Stomach (tissue), 9 donors: ENCODE results near the gene DYSF. TPM values are rescaled to one million over a fixed set of nuclear protein-coding genes. Genes with fewer than 3 reads are reported as not detected.

Experiments
- DNase-seq, 2 donors: peaks; one replicate each; pipeline versions ENCODE4 v3.0.0 to v3.0.0-alpha.2; 2013 to 2019
- H3K27ac ChIP-seq, 5 donors: fragments of 200-600 bp in 4 of 5; sonication (generic) in 4 of 5; one replicate each; pipeline ENCODE4 v1.5.1; 2013 to 2019; ENCODE audit warnings: mild to moderate bottlenecking in 1 of 5, moderate library complexity in 1 of 5
- H3K27me3 ChIP-seq, 3 donors: fragments of 200-600 bp; sonication (generic); one replicate each; pipeline ENCODE4 v1.5.1; 2017 to 2019; ENCODE audit warnings: mixed run types in 1 of 3
- H3K36me3 ChIP-seq, 4 donors: fragments of 200-600 bp; sonication (generic); 1 replicate in 3 of 4; 2 replicates in 1 of 4; pipeline ENCODE4 v1.5.1; 2016 to 2019
- H3K4me1 ChIP-seq, 4 donors: fragments of 200-600 bp; sonication (generic); one replicate each; pipeline ENCODE4 v1.5.1; 2016 to 2019
- H3K4me3 ChIP-seq, 4 donors: fragments of 200-600 bp; sonication (generic) in 3 of 4; one replicate each; pipeline ENCODE4 v1.5.1; 2016 to 2019; ENCODE audit warnings: mild to moderate bottlenecking in 1 of 4
- H3K9me3 ChIP-seq, 4 donors: fragments of 200-600 bp; sonication (generic); one replicate each; pipeline ENCODE4 v1.5.1; 2016 to 2019
- CTCF ChIP-seq, 7 experiments: fragments of 450-650 bp in 4 of 7; fragments of 200-600 bp in 3 of 7; sonication (generic) in 3 of 7; IDR thresholded peaks; one replicate each; pipeline ENCODE4 v1.5.1; 2016 to 2019; ENCODE audit warnings: antibody characterized with exemption in 7 of 7, control low read depth in 2 of 7, mild to moderate bottlenecking in 1 of 7
- EP300 ChIP-seq: sonication (generic); formaldehyde crosslinking; IDR thresholded peaks from one replicate; pipeline ENCODE4 v1.6.1; 2017; ENCODE audit warnings: antibody characterized with exemption
- POLR2A ChIP-seq, 4 donors: fragments of 450-650 bp; IDR thresholded peaks; one replicate each; pipeline ENCODE4 v1.6.1; 2016; ENCODE audit warnings: antibody characterized with exemption in 4 of 4, control low read depth in 2 of 4, mild to moderate bottlenecking in 1 of 4, moderate library complexity in 1 of 4
- POLR2AphosphoS5 ChIP-seq, 3 donors: sonication (generic); formaldehyde crosslinking; IDR thresholded peaks; one replicate each; pipeline ENCODE4 v1.6.1; 2016; ENCODE audit warnings: antibody characterized with exemption in 3 of 3
- WGBS, 5 donors: extraction: QIAGEN DNeasy Blood & Tissue Kit in 3 of 5; methylation state at CpG; one replicate each; pipeline versions ENCODE4 v1.1.5 to v1.1.7; 2013 to 2018; 5-methylcytosine and 5-hydroxymethylcytosine counted together
- intact Hi-C: fragments of 100-400 bp; cut with DNase I; formaldehyde crosslinking; loops from one replicate; pipeline ENCODE4 v1.15.1; 2023; ENCODE audit warnings: low total_unique reads
- polyA plus RNA-seq, 3 donors: library from polyadenylated mRNA; stranded (reverse); fragments of 200-250 nt; gene quantifications; one replicate each; pipeline ENCODE4 v1.2.3, GENCODE V29; 2013
- total RNA-seq, 5 donors: library from RNA; depleted of rRNA; stranded (reverse); fragments of >200 nt; gene quantifications; one replicate each; pipeline versions ENCODE4 v1.1.0 to v1.2.3, GENCODE V29; 2014 to 2016
- donor health status: healthy with polysubstance abuse.
- donor health status: Bipolar disorder and iron deficiency.
- donor health status: healthy.

DYSF gene
- total and polyA plus RNA-seq, 8 donors: 2.1 to 13.4 (median 6.1) TPM

- intact Hi-C loops: no loop called here
- no peak for DNase-seq
- TF ChIP-seq POLR2AphosphoS5 (IDR thresholded peaks at IDR 0.05) (no peak), POLR2A (IDR thresholded peaks at IDR 0.05) (no peak), CTCF (IDR thresholded peaks at IDR 0.05) (no peak), EP300 (no peak)
- Histone ChIP-seq H3K27me3 (no peaks in the 10 kb centered on the region), H3K4me1 (no peaks in the 10 kb centered on the region), H3K9me3 (no peaks in the 10 kb centered on the region), H3K27ac (no peak overlapping the region), H3K4me3 (no peak overlapping the region), H3K36me3 (peaks cover 0 to 44% (median 17%) of the 10 kb centered on the region in 4 donors)
- 66 to 78% (median 76%) methylated on average over 4 of the region's 4 CpGs for WGBS, 5 donors
Observed at GRCh38 chr2:71517851-71518250, 64.5 kb downstream of the DYSF start.

- Histone ChIP-seq H3K27ac (no peak overlapping the region), H3K27me3 (no peaks in the 10 kb centered on the region), H3K4me1 (no peaks in the 10 kb centered on the region), H3K4me3 (no peak overlapping the region), H3K36me3 (peaks cover 0 to 43% (median 18%) of the 10 kb centered on the region in 4 donors), H3K9me3 (no peaks in the 10 kb centered on the region)
- intact Hi-C loops: no loop called here
- 70 to 86% (median 81%) methylated on average over 7 to 8 of the region's 8 CpGs for WGBS, 5 donors
- TF ChIP-seq EP300 (no peak), POLR2A (IDR thresholded peaks at IDR 0.05) (no peak), CTCF (IDR thresholded peaks at IDR 0.05) (no peak), POLR2AphosphoS5 (IDR thresholded peaks at IDR 0.05) (no peak)
- DNase-seq: no peak
Observed at GRCh38 chr2:71521436-71521950, 68.1 kb downstream of the DYSF start.

- H3K4me3 ChIP-seq: no peak overlapping the region
- peaks cover 0 to 43% (median 16%) of the 10 kb centered on the region in 4 donors for H3K36me3 ChIP-seq
- no peak overlapping the region for H3K27ac ChIP-seq
- H3K4me1 ChIP-seq: no peaks in the 10 kb centered on the region
- DNase-seq: no peak
- no peaks in the 10 kb centered on the region for H3K9me3 ChIP-seq
- TF ChIP-seq EP300 (no peak), POLR2AphosphoS5 (IDR thresholded peaks at IDR 0.05) (no peak), CTCF (IDR thresholded peaks at IDR 0.05) (no peak), POLR2A (IDR thresholded peaks at IDR 0.05) (no peak)
- WGBS, 5 donors: 63 to 79% (median 72%) methylated on average over 6 of the region's 6 CpGs
- H3K27me3 ChIP-seq: peaks cover 0 to 6% (median 0%) of the 10 kb centered on the region in 3 donors
- intact Hi-C loops: no loop called here
Observed at GRCh38 chr2:71524476-71524875, 71.1 kb downstream of the DYSF start.

- no peaks in the 10 kb centered on the region for H3K4me1 ChIP-seq
- TF ChIP-seq POLR2A (IDR thresholded peaks at IDR 0.05): no peak
- no peak for TF ChIP-seq EP300
- no peak for TF ChIP-seq CTCF (IDR thresholded peaks at IDR 0.05)
- TF ChIP-seq POLR2AphosphoS5 (IDR thresholded peaks at IDR 0.05): no peak
- no peak overlapping the region for H3K4me3 ChIP-seq
- no peaks in the 10 kb centered on the region for H3K9me3 ChIP-seq
- WGBS, 5 donors: 83 to 89% (median 86%) methylated on average over 17 of the region's 17 CpGs
- H3K27me3 ChIP-seq: peaks cover 0 to 6% (median 0%) of the 10 kb centered on the region in 3 donors
- intact Hi-C loops: no loop called here
- H3K27ac ChIP-seq: no peak overlapping the region
- no peak for DNase-seq
- H3K36me3 ChIP-seq: peaks cover 0 to 43% (median 9%) of the 10 kb centered on the region in 4 donors
Observed at GRCh38 chr2:71526141-71526540, 72.8 kb downstream of the DYSF start.
